HL-60 (cell line): ENCODE results near the gene MOB3A.

ENCODE experiments used
- CTCF ChIP-seq: IDR thresholded peaks from one replicate; pipeline ENCODE4 v1.5.1; 2011; ENCODE audit warnings: low read length, control low read depth, inconsistent platforms; ENCODE audit not compliant: insufficient read depth
- GABPA ChIP-seq: IDR thresholded peaks from 2 replicates; pipeline ENCODE4 v1.6.1; 2012; ENCODE audit warnings: low read depth
- POLR2AphosphoS5 ChIP-seq: IDR thresholded peaks from 2 replicates; pipeline ENCODE4 v1.6.1; 2012; ENCODE audit warnings: low read depth
- REST ChIP-seq: IDR thresholded peaks from 2 replicates; pipeline ENCODE4 v1.6.1; 2012; ENCODE audit warnings: low read depth; ENCODE audit not compliant: insufficient replicate concordance
- SPI1 ChIP-seq: IDR thresholded peaks from 2 replicates; pipeline ENCODE4 v1.6.1; 2012; ENCODE audit warnings: low read depth, mild to moderate bottlenecking, borderline replicate concordance

- TF ChIP-seq CTCF (no peak), GABPA (no peak), POLR2AphosphoS5 (no peak), REST (no peak), SPI1 (no peak)
Observed at GRCh38 chr19:2033115-2033824, 62.9 kb downstream of the MOB3A start.
